IMR-90 (cell line): Measurements from ENCODE around the gene SEC11A. TPM values are rescaled to one million over a fixed set of nuclear protein-coding genes. Genes with fewer than 3 reads are reported as not detected.

Experiments
- ATAC-seq: fragments of 200-7000 bp; cut with Tn5 transposase; 2 replicates; pipeline ENCODE4 v1.9.1; 2020; ENCODE audit warnings: low read depth, mild to moderate bottlenecking, moderate library complexity
- BruUV-seq: library from RNA; stranded (reverse); fragments of 400-500 nt; replicated peaks from 2 replicates; lab custom pipeline; 2021; lab: Mats Ljungman, UMichigan
- CTCF ChIA-PET: fragments of 300-600 bp; formaldehyde crosslinking; extraction: SDS; loops from one replicate; lab custom pipeline; 2021; ENCODE audit warnings: antibody characterized with exemption; lab: Yijun Ruan, JAX
- POLR2A ChIA-PET: fragments of 300-600 bp; sonication (Branson Sonifier 250); formaldehyde crosslinking; loops from one replicate; lab custom pipeline; 2022; ENCODE audit warnings: antibody characterized with exemption; ENCODE audit not compliant: unreplicated experiment; lab: Charles Lee
- DNase-seq: peaks from one replicate; pipeline ENCODE4 v3.0.0; 2013
- H2AFZ ChIP-seq: replicated peaks from 2 replicates; pipeline ENCODE3; 2013; ENCODE audit warnings: low read length, mild to moderate bottlenecking; ENCODE audit not compliant: poor library complexity
- H2AK5ac ChIP-seq: 2 replicates; pipeline ENCODE4 v1.6.1; 2013; ENCODE audit warnings: low read depth, low read length, inconsistent platforms
- H2AK9ac ChIP-seq: replicated peaks from 2 replicates; pipeline ENCODE3; 2013; ENCODE audit warnings: mild to moderate bottlenecking, low read depth, low read length, moderate library complexity; ENCODE audit not compliant: poor library complexity
- H2BK120ac ChIP-seq: 2 replicates; pipeline ENCODE4 v1.6.1; 2013; ENCODE audit warnings: low read depth, low read length, inconsistent platforms
- H2BK15ac ChIP-seq: 3 replicates; pipeline ENCODE4 v1.6.1; 2013; ENCODE audit warnings: low read depth, low read length, inconsistent platforms
- H2BK20ac ChIP-seq: 2 replicates; pipeline ENCODE4 v1.6.1; 2013; ENCODE audit warnings: low read depth, mild to moderate bottlenecking, inconsistent platforms, low read length, moderate library complexity
- H2BK5ac ChIP-seq: 2 replicates; pipeline ENCODE4 v1.6.1; 2013; ENCODE audit warnings: mild to moderate bottlenecking, low read depth, low read length, inconsistent platforms; ENCODE audit not compliant: poor library complexity, severe bottlenecking
- H3K14ac ChIP-seq: replicated peaks from 2 replicates; pipeline ENCODE4 v1.6.1; 2013; ENCODE audit warnings: low read depth, low read length, inconsistent platforms
- H3K18ac ChIP-seq: 2 replicates; pipeline ENCODE4 v1.6.1; 2013; ENCODE audit warnings: low read depth, low read length, control low read depth
- H3K23ac ChIP-seq: 2 replicates; pipeline ENCODE4 v1.6.1; 2013; ENCODE audit warnings: low read depth, low read length, inconsistent platforms
- H3K27ac ChIP-seq: 2 replicates; pipeline ENCODE4 v1.5.1; 2013; ENCODE audit warnings: mild to moderate bottlenecking, control low read depth, low read length; ENCODE audit not compliant: insufficient read depth
- H3K27me3 ChIP-seq: 2 replicates; pipeline ENCODE4 v1.6.1; 2013; ENCODE audit warnings: low read length; ENCODE audit not compliant: control insufficient read depth, insufficient read depth
- H3K36me3 ChIP-seq: 2 replicates; pipeline ENCODE4 v1.6.1; 2013; ENCODE audit warnings: low read length, mixed read lengths; ENCODE audit not compliant: control insufficient read depth, insufficient read depth
- H3K4ac ChIP-seq: 2 replicates; pipeline ENCODE4 v1.6.1; 2013; ENCODE audit warnings: low read depth, low read length, inconsistent platforms
- H3K4me1 ChIP-seq: 2 replicates; pipeline ENCODE4 v1.6.1; 2013; ENCODE audit warnings: low read length, mixed read lengths; ENCODE audit not compliant: control insufficient read depth, insufficient read depth
- H3K4me2 ChIP-seq: 2 replicates; pipeline ENCODE4 v1.6.1; 2013; ENCODE audit warnings: low read depth, mild to moderate bottlenecking, control low read depth, low read length, moderate library complexity
- H3K4me3 ChIP-seq: 2 replicates; pipeline ENCODE4 v1.5.1; 2013; ENCODE audit warnings: low read depth, mild to moderate bottlenecking, control low read depth, low read length, moderate library complexity; ENCODE audit not compliant: insufficient read depth
- H3K56ac ChIP-seq: 2 replicates; pipeline ENCODE4 v1.6.1; 2013; ENCODE audit warnings: low read length, inconsistent platforms; ENCODE audit not compliant: insufficient read depth; ENCODE audit errors: extremely low read depth
- H3K79me1 ChIP-seq, 2 experiments: 2 replicates each; pipeline ENCODE4 v1.6.1; 2013; ENCODE audit warnings: low read length in 2 of 2, inconsistent platforms in 1 of 2, low read depth in 1 of 2
- H3K9ac ChIP-seq: 2 replicates; pipeline ENCODE4 v1.6.1; 2013; ENCODE audit warnings: low read depth, low read length, control low read depth
- H3K9me1 ChIP-seq: 2 replicates; pipeline ENCODE4 v1.6.1; 2013; ENCODE audit warnings: low read length, inconsistent platforms; ENCODE audit not compliant: insufficient read depth
- H3K9me3 ChIP-seq: 2 replicates; pipeline ENCODE4 v1.6.1; 2013; ENCODE audit warnings: low read length; ENCODE audit not compliant: control insufficient read depth, insufficient read depth
- H4K20me1 ChIP-seq: 2 replicates; pipeline ENCODE4 v1.6.1; 2013; ENCODE audit warnings: low read length, inconsistent platforms; ENCODE audit not compliant: insufficient read depth
- H4K5ac ChIP-seq: 2 replicates; pipeline ENCODE4 v1.6.1; 2013; ENCODE audit warnings: mild to moderate bottlenecking, low read depth, low read length, control low read depth
- H4K8ac ChIP-seq, 2 experiments: 2 replicates each; pipeline ENCODE4 v1.6.1; 2013; ENCODE audit warnings: low read depth in 2 of 2, low read length in 2 of 2, control low read depth in 1 of 2, inconsistent platforms in 1 of 2
- H4K91ac ChIP-seq: 2 replicates; pipeline ENCODE4 v1.6.1; 2013; ENCODE audit warnings: low read depth, low read length, inconsistent platforms; ENCODE audit not compliant: insufficient read depth
- BHLHE40 ChIP-seq: fragments of 150-350 bp; IDR thresholded peaks from 2 replicates; pipeline ENCODE4 v1.6.1; 2016; ENCODE audit warnings: mild to moderate bottlenecking, low read depth, low read length
- CEBPB ChIP-seq: IDR thresholded peaks from 2 replicates; pipeline ENCODE4 v1.6.1; 2012; ENCODE audit warnings: low read depth, low read length, improper control_type of control experiment
- CHD1 ChIP-seq: IDR thresholded peaks from 2 replicates; pipeline ENCODE4 v1.6.1; 2012; ENCODE audit warnings: low read depth, low read length, improper control_type of control experiment
- CTCF ChIP-seq: conservative IDR thresholded peaks from 2 replicates; pipeline ENCODE4 v1.5.1; 2012; ENCODE audit warnings: mild to moderate bottlenecking, low read depth, low read length, improper control_type of control experiment
- ELK1 ChIP-seq: fragments of 150-350 bp; IDR thresholded peaks from 2 replicates; pipeline ENCODE4 v1.6.1; 2016; ENCODE audit warnings: low read depth, mild to moderate bottlenecking, low read length, moderate library complexity, borderline replicate concordance
- MAFK ChIP-seq: IDR thresholded peaks from 2 replicates; pipeline ENCODE4 v1.6.1; 2012; ENCODE audit warnings: low read depth, low read length, improper control_type of control experiment
- MAZ ChIP-seq: IDR thresholded peaks from 2 replicates; pipeline ENCODE4 v1.6.1; 2012; ENCODE audit warnings: low read depth, mild to moderate bottlenecking, low read length, improper control_type of control experiment, moderate library complexity, borderline replicate concordance
- MXI1 ChIP-seq: IDR thresholded peaks from 2 replicates; pipeline ENCODE4 v1.6.1; 2012; ENCODE audit warnings: low read depth, mild to moderate bottlenecking, low read length, moderate library complexity, borderline replicate concordance
- NFE2L2 ChIP-seq: fragments of 150-350 bp; IDR thresholded peaks from 2 replicates; pipeline ENCODE4 v1.6.1; 2016; ENCODE audit warnings: low read depth, mild to moderate bottlenecking, low read length
- POLR2A ChIP-seq: IDR thresholded peaks from 2 replicates; pipeline ENCODE4 v1.6.1; 2012; ENCODE audit warnings: mild to moderate bottlenecking, low read depth, low read length
- RCOR1 ChIP-seq: IDR thresholded peaks from 2 replicates; pipeline ENCODE4 v1.6.1; 2012; ENCODE audit warnings: mild to moderate bottlenecking, low read length, improper control_type of control experiment; ENCODE audit not compliant: insufficient replicate concordance
- RFX5 ChIP-seq: IDR thresholded peaks from 2 replicates; pipeline ENCODE4 v1.8.0; 2012; ENCODE audit warnings: low read depth, mild to moderate bottlenecking, low read length, moderate library complexity
- SMC3 ChIP-seq: fragments of 150-350 bp; IDR thresholded peaks from 2 replicates; pipeline ENCODE4 v1.6.1; 2016; ENCODE audit warnings: low read depth, mild to moderate bottlenecking, antibody characterized with exemption, low read length, moderate library complexity
- USF2 ChIP-seq: fragments of 150-350 bp; IDR thresholded peaks from 2 replicates; pipeline ENCODE4 v1.6.1; 2017; ENCODE audit warnings: mild to moderate bottlenecking, antibody characterized with exemption, low read length, low read depth
- WGBS, 2 experiments: methylation state at CpG; one replicate each; pipeline versions ENCODE4 v1.1.5 to v1.1.7; 2013; ENCODE audit warnings: missing lambda C conversion rate in 2 of 2; ENCODE audit not compliant: insufficient read length in 1 of 2; ENCODE audit errors: extremely low coverage in 2 of 2; 5-methylcytosine and 5-hydroxymethylcytosine counted together
- dilution Hi-C: fragments of 300-500 bp; cut with HindIII; formaldehyde crosslinking; loops from one replicate; pipeline ENCODE4 v1.14.3; 2018; ENCODE audit warnings: low sequenced_read_pairs; ENCODE audit not compliant: unreplicated experiment
- in situ Hi-C: fragments of 300-500 bp; cut with MboI; formaldehyde crosslinking; loops from 3 replicates; pipeline ENCODE4 v1.14.3; 2019; ENCODE audit warnings: low sequenced_read_pairs, inconsistent platforms, mixed read lengths
- intact Hi-C: fragments of 100-400 bp; cut with micrococcal nuclease; formaldehyde crosslinking; loops from 2 replicates; pipeline ENCODE4 v1.10.0; 2022
- polyA plus RNA-seq, 3 experiments: library from polyadenylated mRNA; depleted of rRNA; stranded (reverse); fragments of >200 nt; gene quantifications; 2 replicates each; pipeline ENCODE4 v1.2.3, GENCODE V29; 2012; ENCODE audit warnings: low replicate concordance in 1 of 3
- total RNA-seq: library from RNA; depleted of rRNA; stranded (reverse); fragments of >200 nt; gene quantifications from 2 replicates; pipeline ENCODE4 v1.2.3, GENCODE V29; 2012

The SEC11A gene
- total and polyA plus RNA-seq, 2 of the 4 experiments (the other 2 are of a cell fraction): 62.4 to 108 TPM

GRCh38 chr15:84715441-84716035, 401 bp downstream of the SEC11A start:
- Histone ChIP-seq H3K18ac (no peak overlapping the region), H3K4ac (peak overlapping the region; percentile 61), H2BK120ac (peak overlapping the region; percentile 12; the same call in 1 of the 2 replicates), H3K4me1 (peaks cover 2% of the 10 kb centered on the region; the same call in 1 of the 2 replicates), H2BK20ac (no peak overlapping the region), H2BK5ac (peak overlapping the region; percentile 54), H3K27ac (peak overlapping the region; percentile 98), H3K4me3 (peak overlapping the region; percentile 88), H2AFZ (peak overlapping the region; percentile 99), H3K4me2 (peak overlapping the region; percentile 100), H3K14ac (peak overlapping the region; percentile 41), H3K9me3 (no peaks in the 10 kb centered on the region), H4K8ac (peak overlapping the region; percentile 33 to 78), H2AK5ac (peak overlapping the region; percentile 69; the same call in 1 of the 2 replicates), H3K56ac (peak overlapping the region; percentile 63), H3K27me3 (no peaks in the 10 kb centered on the region), H3K9me1 (no peaks in the 10 kb centered on the region; the same call in 1 of the 2 replicates), H4K91ac (peak overlapping the region; percentile 40; the same call in 1 of the 2 replicates), H3K9ac (peak overlapping the region; percentile 82), H3K36me3 (peaks cover 5% of the 10 kb centered on the region; the same call in 1 of the 2 replicates), H3K23ac (peak overlapping the region; percentile 89), H4K5ac (peak overlapping the region; percentile 43), H3K79me1 (peaks cover 7 to 26% of the 10 kb centered on the region in 2 experiments), H2BK15ac (no peak overlapping the region), H2AK9ac (peak overlapping the region; percentile 94), H4K20me1 (peaks cover 24% of the 10 kb centered on the region; the same call in 1 of the 2 replicates)
- no TSS peak for BruUV-seq
- in situ Hi-C loops (no loop called here), dilution Hi-C loops (no loop called here), intact Hi-C loops (loop anchor here (1.0 to 5.0 kb wide), 5 partner anchors 19 to 213 kb away; partner anchors contain the start of gene WDR73)
- DNase-seq (peak; percentile 28), ATAC-seq (peak; percentile 5)
- POLR2A ChIA-PET: interaction anchor here (0.7 to 1.1 kb wide), 2 partner anchors 9 to 74 kb away, joined by 4 to 5 read pairs; no protein-coding TSS in a partner anchor
- CTCF ChIA-PET: interaction anchor here (0.5 to 0.7 kb wide), 2 partner anchors 32 to 39 kb away, joined by 3 read pairs; no protein-coding TSS in a partner anchor
- 1% methylated on average over 17 of the region's 36 CpGs; no CpG with 5 or more reads in 1 of the 2 experiments for WGBS, 2 experiments
- no peak for TF ChIP-seq MAFK
- no peak for TF ChIP-seq MXI1
- TF ChIP-seq SMC3: no peak
- TF ChIP-seq CEBPB: no peak
- no peak for TF ChIP-seq CHD1
- TF ChIP-seq NFE2L2: no peak
- no peak for TF ChIP-seq POLR2A
- TF ChIP-seq CTCF: no peak
- no peak for TF ChIP-seq BHLHE40
- no peak for TF ChIP-seq USF2
- TF ChIP-seq ELK1: no peak
- TF ChIP-seq MAZ: no peak
- no peak for TF ChIP-seq RCOR1
- no peak for TF ChIP-seq RFX5
